Activated CD8-positive, alpha-beta memory T cell treated with anti-CD3 and anti-CD28 coated beads, Interleukin-2, amount 10 ng/mL, durations not matched to agents 7 days and 5 days (primary cell): ENCODE results near the gene YBX2. TPM values are rescaled to one million over a fixed set of nuclear protein-coding genes. Genes with fewer than 3 reads are reported as not detected.
A peak's percentile ranks its signal among the peaks of the same experiment; 100 is the strongest.
"Not testable (repeated sequence)": the region's sequence is repeated elsewhere in the genome, so short reads cannot be mapped to it uniquely, and the experiment has no call there.

Experiments
- ATAC-seq: fragments of 150-1000 bp; cut with Tn5 transposase; one replicate; pipeline ENCODE4 v1.10.0; 2021; ENCODE audit warnings: moderate library complexity
- CTCF ChIA-PET: fragments of 350-600 bp; sonication (Branson Sonifier 250); formaldehyde crosslinking; loops from one replicate; lab custom pipeline; 2021; ENCODE audit warnings: antibody characterized with exemption; lab: Charles Lee
- DNase-seq: peaks from one replicate; pipeline ENCODE4 v3.0.0-alpha.2; 2020
- H3K27ac Mint-ChIP-seq: one replicate; pipeline ENCODE4 v1.8.0; 2021; ENCODE audit warnings: mild to moderate bottlenecking, mixed read lengths
- H3K27me3 Mint-ChIP-seq: one replicate; pipeline ENCODE4 v1.8.0; 2021; ENCODE audit warnings: mixed read lengths
- H3K36me3 Mint-ChIP-seq: one replicate; pipeline ENCODE4 v1.8.0; 2021; ENCODE audit warnings: mild to moderate bottlenecking, mixed read lengths
- H3K4me1 Mint-ChIP-seq: one replicate; pipeline ENCODE4 v1.8.0; 2021; ENCODE audit warnings: mixed read lengths
- H3K4me3 Mint-ChIP-seq: one replicate; pipeline ENCODE4 v1.8.0; 2021; ENCODE audit warnings: mild to moderate bottlenecking, moderate library complexity, mixed read lengths
- H3K9me3 Mint-ChIP-seq: one replicate; pipeline ENCODE4 v1.8.0; 2022; ENCODE audit warnings: low read depth, mixed read lengths
- total RNA-seq, 2 experiments: library from RNA; stranded (reverse); gene quantifications; one replicate each; pipeline ENCODE4 v1.2.3, GENCODE V29; 2021

The YBX2 gene
- 1 to 10 TPM in 1 of 2 experiments, under 1 TPM in 1; 0.35 to 1.4 TPM for total RNA-seq

DNA sequence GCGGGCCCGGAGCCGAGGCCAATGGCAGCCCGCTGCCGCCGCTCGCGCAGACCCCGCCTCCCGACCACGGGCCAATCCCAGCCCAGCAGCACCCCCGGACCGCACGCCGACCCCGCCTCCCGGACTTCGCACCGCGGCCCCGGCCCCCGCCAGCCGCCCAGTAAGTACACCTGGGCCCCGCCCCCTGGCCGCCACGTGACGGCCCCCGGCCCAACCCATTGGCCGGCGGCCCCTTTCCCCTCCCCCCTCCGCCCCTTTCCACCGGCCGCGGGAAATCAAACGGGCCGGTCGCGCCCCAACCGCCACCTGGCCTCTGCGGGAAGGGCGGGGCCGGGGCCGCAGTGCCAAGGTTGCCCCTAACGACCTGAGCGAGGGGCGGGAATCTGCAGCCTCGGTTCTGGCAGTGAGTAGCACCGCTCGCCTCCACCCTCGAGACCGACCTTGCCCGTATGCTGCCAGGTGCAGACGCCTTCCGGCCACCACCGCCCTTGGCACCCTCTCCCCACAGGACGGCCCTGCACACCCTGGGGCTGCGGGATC, at the start of gene YBX2:
Gene YBX2, minus strand, starts transcription at position 26 of the 540 bp plus-strand sequence. CDS start 139 bp downstream, outside the sequence.
- Mint-ChIP-seq H3K36me3 (no peaks in the 10 kb centered on the region), H3K27me3 (peaks cover 51% of the 10 kb centered on the region), H3K4me3 (peak within 1 kb of the TSS; percentile 67), H3K9me3 (no peaks in the 10 kb centered on the region), H3K27ac (no peak within 1 kb of the TSS), H3K4me1 (peaks cover 21% of the 10 kb centered on the region)
- DNase-seq (peak; percentile 88), ATAC-seq (peak; percentile 85)
- CTCF ChIA-PET = no interaction called here

GRCh38 chr17:7343250-7343649, 48.8 kb upstream of the YBX2 start:
- Mint-ChIP-seq H3K27ac (no peak overlapping the region), H3K9me3 (no peaks in the 10 kb centered on the region), H3K4me1 (peaks cover 22% of the 10 kb centered on the region), H3K36me3 (peaks cover 43% of the 10 kb centered on the region), H3K27me3 (no peaks in the 10 kb centered on the region), H3K4me3 (no peak overlapping the region)
- CTCF ChIA-PET = no interaction called here
- ATAC-seq (no peak), DNase-seq (no peak)

DNA sequence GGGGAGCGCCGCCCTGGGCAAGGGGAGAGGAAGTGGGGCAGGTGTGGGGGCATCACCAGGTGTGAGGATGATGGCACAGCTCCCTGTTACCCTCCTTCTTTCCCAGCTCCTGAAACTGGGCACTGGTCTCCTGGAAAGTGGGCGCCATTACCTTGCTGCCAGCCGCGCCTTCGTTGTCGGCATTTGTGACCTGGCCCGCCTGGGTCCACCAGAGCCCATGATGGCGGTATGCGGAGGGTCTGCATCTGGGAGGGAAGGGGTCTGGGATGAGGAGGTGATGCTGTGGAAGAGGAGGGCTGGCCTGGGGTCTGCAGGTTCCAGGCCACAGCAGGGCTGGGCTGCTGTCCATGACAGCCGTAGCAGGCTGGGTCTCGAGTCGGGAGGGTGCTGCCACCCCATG, 47.4 kb upstream of the YBX2 start:
- CTCF ChIA-PET = interaction anchor here (0.9 to 1.5 kb wide), 3 partner anchors 20 to 28 kb away, joined by 3 read pairs; no protein-coding TSS in a partner anchor
- H3K9me3 Mint-ChIP-seq = no peaks in the 10 kb centered on the region
- H3K4me1 Mint-ChIP-seq = peaks cover 30% of the 10 kb centered on the region
- DNase-seq (no peak), ATAC-seq (no peak)
- H3K27ac Mint-ChIP-seq = peak overlapping the region; percentile 9
- no peak overlapping the region for H3K4me3 Mint-ChIP-seq
- no peaks in the 10 kb centered on the region for H3K27me3 Mint-ChIP-seq
- H3K36me3 Mint-ChIP-seq = peaks cover 47% of the 10 kb centered on the region

GRCh38 chr17:7340179-7340578, 45.7 kb upstream of the YBX2 start:
- DNase-seq (no peak), ATAC-seq (no peak)
- CTCF ChIA-PET = interaction anchor here (0.9 to 2.8 kb wide), 2 partner anchors 11 to 18 kb away, joined by 3 to 6 read pairs; partner anchors contain the start of gene NEURL4
- Mint-ChIP-seq H3K9me3 (no peaks in the 10 kb centered on the region), H3K27me3 (no peaks in the 10 kb centered on the region), H3K27ac (no peak overlapping the region), H3K36me3 (peaks cover 40% of the 10 kb centered on the region), H3K4me3 (no peak overlapping the region), H3K4me1 (peaks cover 39% of the 10 kb centered on the region)

DNA sequence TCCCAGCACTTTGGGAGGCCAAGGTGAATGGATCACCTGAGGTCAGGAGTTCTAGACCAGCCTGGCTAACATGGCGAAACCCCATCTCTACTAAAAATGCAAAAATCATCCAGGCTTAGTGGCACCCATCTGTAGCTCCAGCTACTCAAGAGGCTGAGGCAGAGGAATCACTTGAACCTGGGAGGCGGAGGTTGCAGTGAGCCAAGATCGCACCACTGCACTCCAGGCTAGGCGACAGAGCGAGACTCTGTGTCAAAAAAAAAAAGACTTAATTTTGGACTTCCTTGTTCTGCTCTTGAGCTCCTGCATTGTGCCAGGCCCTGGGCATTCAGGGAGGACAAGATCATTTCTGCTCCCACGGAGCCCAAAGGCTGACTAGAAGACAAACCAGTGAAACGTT, 43.2 kb upstream of the YBX2 start:
- H3K27me3 Mint-ChIP-seq, H3K9me3 Mint-ChIP-seq, DNase-seq, ATAC-seq: not testable (repeated sequence)
- H3K4me3 Mint-ChIP-seq = peak overlapping the region; percentile 93
- peaks cover 45% of the 10 kb centered on the region for H3K4me1 Mint-ChIP-seq
- CTCF ChIA-PET = interaction anchor here (1.0 to 6.4 kb wide), 16 partner anchors 9 to 350 kb away, joined by 3 to 61 read pairs (median 6); partner anchors contain the start of genes GPS2, KCTD11, NEURL4 and SLC2A4
- peaks cover 34% of the 10 kb centered on the region for H3K36me3 Mint-ChIP-seq
- H3K27ac Mint-ChIP-seq = peak overlapping the region; percentile 96

GRCh38 chr17:7336240-7337175, 42.1 kb upstream of the YBX2 start, which contains the start of gene ACAP1:
Gene ACAP1 (plus strand): TSS chr17:7336529. CDS start chr17:7336735, 206 bp downstream.
- Mint-ChIP-seq H3K27ac (peak within 1 kb of the TSS; percentile 96), H3K9me3 (no peaks in the 10 kb centered on the region), H3K27me3 (no peaks in the 10 kb centered on the region), H3K4me3 (peak within 1 kb of the TSS; percentile 93), H3K4me1 (peaks cover 48% of the 10 kb centered on the region), H3K36me3 (peaks cover 27% of the 10 kb centered on the region)
- peak; percentile 95 for ATAC-seq
- peak; percentile 96 for DNase-seq
- CTCF ChIA-PET = interaction anchor here (0.6 to 6.4 kb wide), 26 partner anchors 8 to 803 kb away, joined by 3 to 61 read pairs (median 4); partner anchors contain the start of genes CHRNB1, FXR2, GPS2 and KCTD11

GRCh38 chr17:7335765-7336164, 41.3 kb upstream of the YBX2 start:
- Mint-ChIP-seq H3K27ac (peak overlapping the region; percentile 96), H3K4me3 (peak overlapping the region; percentile 93), H3K4me1 (peaks cover 48% of the 10 kb centered on the region), H3K36me3 (peaks cover 23% of the 10 kb centered on the region)
- ATAC-seq, H3K9me3 Mint-ChIP-seq, H3K27me3 Mint-ChIP-seq, DNase-seq: not testable (repeated sequence)
- CTCF ChIA-PET = interaction anchor here (0.6 to 6.4 kb wide), 19 partner anchors 10 to 804 kb away, joined by 3 to 61 read pairs (median 5); partner anchors contain the start of genes CHRNB1, GPS2, KCTD11 and SLC2A4

DNA sequence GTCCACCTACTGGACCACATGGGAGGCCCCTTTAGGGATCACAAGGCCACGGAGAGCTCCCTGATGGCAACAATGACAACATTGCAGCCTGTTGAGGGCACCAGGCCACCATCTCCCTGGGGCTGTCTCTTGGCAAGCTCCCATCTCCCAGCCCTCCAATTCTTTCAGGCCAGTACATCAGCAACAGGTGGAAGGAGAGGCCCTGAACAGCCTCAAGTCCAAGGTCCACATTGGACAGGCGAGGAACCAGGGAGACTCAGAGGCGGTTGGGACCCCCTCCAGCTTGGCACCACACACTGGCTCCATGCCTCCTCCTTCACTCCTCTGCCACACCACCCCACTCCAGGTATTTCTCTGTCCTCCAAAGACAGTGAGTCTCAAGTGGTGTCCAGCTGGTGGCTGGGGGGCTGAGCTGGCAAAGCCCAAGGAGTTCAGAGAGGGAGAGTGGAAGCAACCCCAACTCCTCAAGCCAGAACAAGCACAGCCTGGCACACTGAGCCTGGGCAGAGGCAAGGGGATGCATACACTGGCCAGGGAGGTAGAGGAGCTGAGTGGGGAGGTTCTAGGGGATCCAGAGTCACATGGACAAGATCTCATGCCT, 40.6 kb upstream of the YBX2 start:
- ATAC-seq (no peak), DNase-seq (no peak)
- Mint-ChIP-seq H3K9me3 (no peaks in the 10 kb centered on the region), H3K27ac (peak overlapping the region; percentile 96), H3K4me1 (peaks cover 46% of the 10 kb centered on the region), H3K27me3 (no peaks in the 10 kb centered on the region), H3K36me3 (peaks cover 19% of the 10 kb centered on the region), H3K4me3 (peak overlapping the region; percentile 93)
- CTCF ChIA-PET = interaction anchor here (1.5 to 6.4 kb wide), 8 partner anchors 10 to 101 kb away, joined by 4 to 61 read pairs (median 14); partner anchors contain the start of genes GPS2, KCTD11, TMEM102 and TMEM95

GRCh38 chr17:7332600-7333069, 38.2 kb upstream of the YBX2 start:
- H3K4me1 Mint-ChIP-seq = peaks cover 47% of the 10 kb centered on the region
- not testable (repeated sequence) for H3K27me3 Mint-ChIP-seq, H3K9me3 Mint-ChIP-seq, H3K36me3 Mint-ChIP-seq, ATAC-seq
- peak; percentile 73 for DNase-seq
- peak overlapping the region; percentile 54 for H3K4me3 Mint-ChIP-seq
- CTCF ChIA-PET = interaction anchor here (0.6 kb wide), 1 partner anchor 104 kb away, joined by 3 read pairs; no protein-coding TSS in a partner anchor
- H3K27ac Mint-ChIP-seq = peak overlapping the region; percentile 77

DNA sequence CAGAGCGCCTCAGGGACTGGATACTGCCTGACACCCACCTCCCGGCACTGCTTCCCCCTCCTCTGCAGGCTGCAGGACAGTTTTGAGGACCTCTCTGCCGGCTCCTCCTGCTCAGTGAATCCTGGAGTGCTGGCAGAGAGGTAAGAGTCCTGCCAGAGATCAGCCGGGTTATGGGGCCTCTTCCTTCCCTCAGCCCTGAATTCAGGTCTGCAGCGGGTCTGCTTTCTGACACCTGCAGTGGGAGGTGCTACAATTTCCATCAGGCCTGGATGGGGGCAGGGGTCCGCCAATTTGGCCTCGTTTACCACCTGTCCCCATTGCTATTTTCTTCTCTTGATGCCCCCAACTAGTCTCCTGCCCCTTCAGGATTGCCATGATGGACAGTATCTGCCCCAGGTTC, 37.7 kb upstream of the YBX2 start:
- H3K4me1 Mint-ChIP-seq = peaks cover 45% of the 10 kb centered on the region
- H3K27me3 Mint-ChIP-seq = no peaks in the 10 kb centered on the region
- DNase-seq = no peak
- peak overlapping the region; percentile 77 for H3K27ac Mint-ChIP-seq
- CTCF ChIA-PET = interaction anchor here (0.6 kb wide), 1 partner anchor 104 kb away, joined by 3 read pairs; no protein-coding TSS in a partner anchor
- peak overlapping the region; percentile 54 for H3K4me3 Mint-ChIP-seq
- no peak for ATAC-seq
- H3K36me3 Mint-ChIP-seq = peaks cover 3% of the 10 kb centered on the region
- H3K9me3 Mint-ChIP-seq = no peaks in the 10 kb centered on the region

- no peak for DNase-seq
- CTCF ChIA-PET = interaction anchor here (1.3 to 2.5 kb wide), 6 partner anchors 10 to 73 kb away, joined by 6 to 22 read pairs (median 10); partner anchors contain the start of genes TMEM256 and TMEM95
- Mint-ChIP-seq H3K4me3 (peak overlapping the region; percentile 96), H3K4me1 (peaks cover 38% of the 10 kb centered on the region), H3K9me3 (no peaks in the 10 kb centered on the region), H3K36me3 (peaks cover 2% of the 10 kb centered on the region), H3K27me3 (no peaks in the 10 kb centered on the region), H3K27ac (peak overlapping the region; percentile 97)
- ATAC-seq = no peak
Observed at GRCh38 chr17:7330638-7331015, 36.2 kb upstream of the YBX2 start.

- Mint-ChIP-seq H3K4me1 (peaks cover 33% of the 10 kb centered on the region), H3K27ac (peak overlapping the region; percentile 97), H3K36me3 (peaks cover 2% of the 10 kb centered on the region), H3K4me3 (peak overlapping the region; percentile 96), H3K27me3 (no peaks in the 10 kb centered on the region), H3K9me3 (no peaks in the 10 kb centered on the region)
- peak; percentile 80 for ATAC-seq
- CTCF ChIA-PET = interaction anchor here (0.9 to 2.5 kb wide), 18 partner anchors 10 to 285 kb away, joined by 3 to 22 read pairs (median 4); partner anchors contain the start of genes FXR2, GABARAP, TMEM256 and TMEM95
- DNase-seq = peak; percentile 90
Observed at GRCh38 chr17:7329997-7330637, 35.7 kb upstream of the YBX2 start.
